SK-N-SH treated with all-trans-retinoic acid at 6 μM for 48 hours (cell line): ENCODE data around the gene TLE4.

Experiments used
- ARNTL ChIP-seq: fragments of 450-650 bp; formaldehyde crosslinking; IDR thresholded peaks from 2 replicates; pipeline ENCODE4 v1.5.0; 2020; ENCODE audit warnings: low read depth, mild to moderate bottlenecking, moderate library complexity, borderline replicate concordance
- CREB5 ChIP-seq: fragments of 250-450 bp; sonication (Bioruptor Pico); IDR thresholded peaks from 2 replicates; pipeline ENCODE4 v1.5.1; 2020; ENCODE audit warnings: low read depth, mild to moderate bottlenecking, moderate library complexity
- CSDC2 ChIP-seq: fragments of 250-450 bp; sonication (Bioruptor Pico); IDR thresholded peaks from 2 replicates; pipeline ENCODE4 v1.5.0; 2020; ENCODE audit warnings: mild to moderate bottlenecking, moderate library complexity
- CSRNP3 ChIP-seq: fragments of 250-450 bp; sonication (Bioruptor Pico); IDR thresholded peaks from 2 replicates; pipeline ENCODE4 v1.5.1; 2021; ENCODE audit warnings: mild to moderate bottlenecking, moderate library complexity
- ESRRG ChIP-seq: fragments of 250-450 bp; sonication (Bioruptor Pico); IDR thresholded peaks from 2 replicates; pipeline ENCODE4 v1.6.1; 2021; ENCODE audit warnings: mild to moderate bottlenecking
- ISL1 ChIP-seq: fragments of 250-450 bp; sonication (Bioruptor Pico); IDR thresholded peaks from 2 replicates; pipeline ENCODE4 v2.1.2; 2022; ENCODE audit warnings: mild to moderate bottlenecking, moderate library complexity
- PATZ1 ChIP-seq: fragments of 250-450 bp; sonication (Bioruptor Pico); IDR thresholded peaks from 2 replicates; pipeline ENCODE4 v1.8.0; 2020; ENCODE audit warnings: mild to moderate bottlenecking, moderate library complexity, borderline replicate concordance
- PPARA ChIP-seq: fragments of 250-450 bp; sonication (Bioruptor Pico); IDR thresholded peaks from 2 replicates; pipeline ENCODE4 v1.5.0; 2020; ENCODE audit warnings: mild to moderate bottlenecking, borderline replicate concordance
- RARB ChIP-seq: fragments of 250-450 bp; sonication (Bioruptor Pico); IDR thresholded peaks from 2 replicates; pipeline ENCODE4 v1.8.0; 2021; ENCODE audit warnings: mild to moderate bottlenecking, moderate library complexity
- SNAI2 ChIP-seq: fragments of 250-450 bp; sonication (Bioruptor Pico); IDR thresholded peaks from 2 replicates; pipeline ENCODE4 v1.5.0; 2020; ENCODE audit warnings: mild to moderate bottlenecking, moderate library complexity
- TCF4 ChIP-seq: fragments of 250-450 bp; sonication (Bioruptor Pico); IDR thresholded peaks from 2 replicates; pipeline ENCODE4 v1.8.0; 2021; ENCODE audit warnings: mild to moderate bottlenecking, moderate library complexity, borderline replicate concordance
- ZC3H10 ChIP-seq: fragments of 250-450 bp; sonication (Bioruptor Pico); IDR thresholded peaks from 2 replicates; pipeline ENCODE4 v1.5.1; 2021; ENCODE audit warnings: mild to moderate bottlenecking, moderate library complexity
- ZFP30 ChIP-seq: fragments of 450-650 bp; formaldehyde crosslinking; IDR thresholded peaks from 2 replicates; pipeline ENCODE4 v1.5.0; 2022; ENCODE audit warnings: mild to moderate bottlenecking, moderate library complexity
- ZNF565 ChIP-seq: fragments of 450-650 bp; formaldehyde crosslinking; conservative IDR thresholded peaks from 2 replicates; pipeline ENCODE4 v1.5.0; 2020; ENCODE audit warnings: low read depth, mild to moderate bottlenecking, moderate library complexity

GRCh38 chr9:79588488-79589223 is 16.9 kb downstream of the TLE4 start:
- no peak for TF ChIP-seq ZFP30 (CRISPR knock-in tag)
- TF ChIP-seq CSRNP3 (CRISPR knock-in tag), result no peak
- TF ChIP-seq ARNTL (CRISPR knock-in tag), result no peak
- TF ChIP-seq RARB (CRISPR knock-in tag), result no peak
- TF ChIP-seq PATZ1 (CRISPR knock-in tag), result no peak
- no peak for TF ChIP-seq TCF4 (CRISPR knock-in tag)
- TF ChIP-seq ESRRG (CRISPR knock-in tag), result no peak
- TF ChIP-seq PPARA (CRISPR knock-in tag), result no peak
- TF ChIP-seq ISL1, result no peak
- TF ChIP-seq CREB5 (CRISPR knock-in tag), result no peak
- no peak for TF ChIP-seq ZC3H10 (CRISPR knock-in tag)
- TF ChIP-seq ZNF565, result no peak
- no peak for TF ChIP-seq CSDC2 (CRISPR knock-in tag)
- TF ChIP-seq SNAI2, result no peak
